H9 (cell line): Measurements from ENCODE around the gene AGBL4. TPM values are rescaled to one million over a fixed set of nuclear protein-coding genes. Genes with fewer than 3 reads are reported as not detected.

ENCODE experiments used
- DNase-seq: peaks from one replicate; pipeline ENCODE4 v3.0.0-alpha.2; 2017
- H2AFZ ChIP-seq: one replicate; pipeline ENCODE4 v1.6.1; 2013; ENCODE audit warnings: mild to moderate bottlenecking, low read length, control low read depth, moderate library complexity
- H2AK5ac ChIP-seq: 2 replicates; pipeline ENCODE4 v1.6.1; 2013; ENCODE audit warnings: low read length, control low read depth, mixed read lengths; ENCODE audit not compliant: insufficient read length
- H2BK120ac ChIP-seq: one replicate; pipeline ENCODE4 v1.6.1; 2013; ENCODE audit warnings: low read depth, mild to moderate bottlenecking, low read length, control low read depth, inconsistent platforms; ENCODE audit not compliant: poor library complexity, severe bottlenecking
- H2BK12ac ChIP-seq: 2 replicates; pipeline ENCODE4 v1.6.1; 2013; ENCODE audit warnings: low read length, control low read depth, mixed read lengths, low read depth; ENCODE audit not compliant: insufficient read length
- H2BK15ac ChIP-seq: 2 replicates; pipeline ENCODE4 v1.6.1; 2013; ENCODE audit warnings: low read depth, low read length, control low read depth
- H2BK20ac ChIP-seq: one replicate; pipeline ENCODE4 v1.6.1; 2013; ENCODE audit warnings: low read depth, mild to moderate bottlenecking, low read length, control low read depth, inconsistent platforms; ENCODE audit not compliant: poor library complexity, severe bottlenecking
- H2BK5ac ChIP-seq: 2 replicates; pipeline ENCODE4 v1.6.1; 2013; ENCODE audit warnings: low read length, control low read depth, mixed read lengths; ENCODE audit not compliant: insufficient read length
- H3K14ac ChIP-seq: 2 replicates; pipeline ENCODE4 v1.6.1; 2013; ENCODE audit warnings: low read length, control low read depth; ENCODE audit not compliant: insufficient read depth
- H3K18ac ChIP-seq: 2 replicates; pipeline ENCODE4 v1.6.1; 2013; ENCODE audit warnings: low read depth, mild to moderate bottlenecking, mixed read lengths, low read length, control low read depth; ENCODE audit not compliant: insufficient read length
- H3K23ac ChIP-seq: 2 replicates; pipeline ENCODE4 v1.6.1; 2013; ENCODE audit warnings: low read length, control low read depth, mixed read lengths, low read depth; ENCODE audit not compliant: insufficient read length
- H3K23me2 ChIP-seq: 2 replicates; pipeline ENCODE4 v1.6.1; 2013; ENCODE audit warnings: low read depth, mild to moderate bottlenecking, mixed read lengths, low read length, control low read depth; ENCODE audit not compliant: insufficient read length, poor library complexity, severe bottlenecking
- H3K27ac ChIP-seq: 2 replicates; pipeline ENCODE4 v1.5.1; 2013; ENCODE audit warnings: low read length, control low read depth, mixed read lengths, low read depth; ENCODE audit not compliant: insufficient read length
- H3K27me3 ChIP-seq: 2 replicates; pipeline ENCODE4 v1.6.1; 2013; ENCODE audit warnings: low read length, control low read depth, inconsistent platforms; ENCODE audit not compliant: insufficient read depth
- H3K4ac ChIP-seq: 2 replicates; pipeline ENCODE4 v1.6.1; 2013; ENCODE audit warnings: low read depth, mild to moderate bottlenecking, control low read depth, inconsistent platforms, low read length, moderate library complexity
- H3K4me1 ChIP-seq: 2 replicates; pipeline ENCODE4 v1.6.1; 2013; ENCODE audit warnings: low read length, control low read depth, inconsistent platforms; ENCODE audit not compliant: insufficient read depth
- H3K4me2 ChIP-seq: 2 replicates; pipeline ENCODE4 v1.6.1; 2013; ENCODE audit warnings: low read length, control low read depth, mixed read lengths; ENCODE audit not compliant: insufficient read length, insufficient read depth
- H3K56ac ChIP-seq: 2 replicates; pipeline ENCODE4 v1.6.1; 2013; ENCODE audit warnings: low read depth, mild to moderate bottlenecking, mixed read lengths, low read length, control low read depth; ENCODE audit not compliant: insufficient read length
- H3K79me1 ChIP-seq: 2 replicates; pipeline ENCODE4 v1.6.1; 2013; ENCODE audit warnings: low read depth, mild to moderate bottlenecking, moderate library complexity, low read length, control low read depth, inconsistent platforms; ENCODE audit not compliant: insufficient read depth, poor library complexity, severe bottlenecking
- H3K79me2 ChIP-seq: 2 replicates; pipeline ENCODE4 v1.6.1; 2013; ENCODE audit warnings: low read length, control low read depth, inconsistent platforms; ENCODE audit not compliant: insufficient read depth
- H3K9ac ChIP-seq: 2 replicates; pipeline ENCODE4 v1.6.1; 2013; ENCODE audit warnings: low read length, control low read depth, mixed read lengths; ENCODE audit not compliant: insufficient read length; ENCODE audit errors: extremely low read depth
- H3K9me3 ChIP-seq: one replicate; pipeline ENCODE4 v1.6.1; 2013; ENCODE audit warnings: low read depth, low read length, inconsistent platforms; ENCODE audit not compliant: control insufficient read depth
- H3T11ph ChIP-seq: one replicate; pipeline ENCODE4 v1.6.1; 2013; ENCODE audit warnings: mild to moderate bottlenecking, low read length, control low read depth, inconsistent platforms
- H4K20me1 ChIP-seq: one replicate; pipeline ENCODE4 v1.6.1; 2013; ENCODE audit not compliant: control insufficient read depth, insufficient read length, insufficient read depth
- H4K5ac ChIP-seq: 2 replicates; pipeline ENCODE4 v1.6.1; 2013; ENCODE audit warnings: low read depth, mild to moderate bottlenecking, mixed read lengths, low read length, control low read depth; ENCODE audit not compliant: insufficient read length
- H4K8ac ChIP-seq: replicated peaks from 2 replicates; pipeline ENCODE4 v1.6.1; 2013; ENCODE audit warnings: low read length, control low read depth, mixed read lengths, low read depth; ENCODE audit not compliant: insufficient read length
- H4K91ac ChIP-seq: 2 replicates; pipeline ENCODE4 v1.6.1; 2013; ENCODE audit warnings: low read depth, mild to moderate bottlenecking, moderate library complexity, mixed read lengths, low read length, control low read depth; ENCODE audit not compliant: insufficient read length
- H3K27ac Mint-ChIP-seq, 3 experiments: 2 replicates in 2 of 3; 3 replicates in 1 of 3; pipeline ENCODE4 v1.8.0; 2020 to 2021; ENCODE audit warnings: mixed read lengths in 3 of 3, mild to moderate bottlenecking in 1 of 3, moderate library complexity in 1 of 3
- H3K27me3 Mint-ChIP-seq: 2 replicates; pipeline ENCODE4 v1.8.0; 2021; ENCODE audit warnings: low read depth, mild to moderate bottlenecking, moderate library complexity, mixed read lengths
- H3K36me3 Mint-ChIP-seq, 3 experiments: 2 replicates in 2 of 3; 3 replicates in 1 of 3; pipeline ENCODE4 v1.8.0; 2020 to 2021; ENCODE audit warnings: low read depth in 3 of 3, mixed read lengths in 3 of 3; ENCODE audit not compliant: insufficient read depth in 1 of 3
- H3K4me1 Mint-ChIP-seq, 2 experiments: 2 replicates each; pipeline ENCODE4 v1.8.0; 2020; ENCODE audit warnings: mixed read lengths in 2 of 2
- H3K4me3 Mint-ChIP-seq, 2 experiments: 2 replicates in 1 of 2; 3 replicates in 1 of 2; pipeline ENCODE4 v1.8.0; 2020 to 2021; ENCODE audit warnings: mild to moderate bottlenecking in 2 of 2, mixed read lengths in 2 of 2, moderate library complexity in 1 of 2
- H3K9me3 Mint-ChIP-seq, 2 experiments: 2 replicates in 1 of 2; 3 replicates in 1 of 2; pipeline ENCODE4 v1.8.0; 2020; ENCODE audit warnings: mild to moderate bottlenecking in 2 of 2, mixed read lengths in 2 of 2, moderate library complexity in 1 of 2
- WGBS: extraction: QIAGEN DNeasy Blood & Tissue Kit; methylation state at CpG from one replicate; pipeline ENCODE4 v1.1.7; 2013; ENCODE audit warnings: missing lambda C conversion rate, low lambda C conversion rate, mixed read lengths; ENCODE audit not compliant: insufficient read length; ENCODE audit errors: extremely low coverage; 5-methylcytosine and 5-hydroxymethylcytosine counted together
- total RNA-seq: library from RNA; stranded (reverse); gene quantifications from 2 replicates; pipeline ENCODE4 v1.2.1, GENCODE V29; 2021
- TF ChIP-seq, protein P1 (sequence below): fragments of 200-600 bp; sonication (generic); conservative IDR thresholded peaks from 3 replicates; pipeline ENCODE4 v1.8.0; 2021; ENCODE audit warnings: antibody characterized with exemption, mild to moderate bottlenecking

AGBL4 gene
- total RNA-seq, 1 experiment from 2014 or later: not detected

- Histone ChIP-seq H3K4me1 (no peaks in the 10 kb centered on the region), H3K79me2 (no peaks in the 10 kb centered on the region), H3K18ac (no peak overlapping the region), H3K27ac (no peak overlapping the region), H2BK15ac (no peak overlapping the region), H3K23ac (no peak overlapping the region), H2BK12ac (no peak overlapping the region), H3K4me2 (no peak overlapping the region), H3K56ac (no peak overlapping the region), H2BK120ac (no peak overlapping the region), H4K8ac (no peak overlapping the region), H2BK20ac (no peak overlapping the region), H3K4ac (no peak overlapping the region), H3K14ac (no peak overlapping the region), H3K23me2 (no peaks in the 10 kb centered on the region), H3K27me3 (no peaks in the 10 kb centered on the region), H4K20me1 (no peaks in the 10 kb centered on the region), H2AK5ac (no peak overlapping the region), H3K79me1 (no peaks in the 10 kb centered on the region), H3K9ac (no peak overlapping the region), H3K9me3 (peaks cover 82% of the 10 kb centered on the region), H3T11ph (no peak overlapping the region), H4K5ac (no peak overlapping the region), H4K91ac (no peak overlapping the region), H2AFZ (no peak overlapping the region), H2BK5ac (no peak overlapping the region)
- no peak overlapping the region for H3K27ac Mint-ChIP-seq
- no peak for DNase-seq
- TF ChIP-seq, protein P1, sequence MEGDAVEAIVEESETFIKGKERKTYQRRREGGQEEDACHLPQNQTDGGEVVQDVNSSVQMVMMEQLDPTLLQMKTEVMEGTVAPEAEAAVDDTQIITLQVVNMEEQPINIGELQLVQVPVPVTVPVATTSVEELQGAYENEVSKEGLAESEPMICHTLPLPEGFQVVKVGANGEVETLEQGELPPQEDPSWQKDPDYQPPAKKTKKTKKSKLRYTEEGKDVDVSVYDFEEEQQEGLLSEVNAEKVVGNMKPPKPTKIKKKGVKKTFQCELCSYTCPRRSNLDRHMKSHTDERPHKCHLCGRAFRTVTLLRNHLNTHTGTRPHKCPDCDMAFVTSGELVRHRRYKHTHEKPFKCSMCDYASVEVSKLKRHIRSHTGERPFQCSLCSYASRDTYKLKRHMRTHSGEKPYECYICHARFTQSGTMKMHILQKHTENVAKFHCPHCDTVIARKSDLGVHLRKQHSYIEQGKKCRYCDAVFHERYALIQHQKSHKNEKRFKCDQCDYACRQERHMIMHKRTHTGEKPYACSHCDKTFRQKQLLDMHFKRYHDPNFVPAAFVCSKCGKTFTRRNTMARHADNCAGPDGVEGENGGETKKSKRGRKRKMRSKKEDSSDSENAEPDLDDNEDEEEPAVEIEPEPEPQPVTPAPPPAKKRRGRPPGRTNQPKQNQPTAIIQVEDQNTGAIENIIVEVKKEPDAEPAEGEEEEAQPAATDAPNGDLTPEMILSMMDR: no peak
- no CpG with 5 or more reads among the region's 1 CpG for WGBS
- H3K4me3 Mint-ChIP-seq: no peak overlapping the region
- peaks cover 89 to 90% of the 10 kb centered on the region in 2 experiments for H3K9me3 Mint-ChIP-seq
- no peaks in the 10 kb centered on the region; the same call in 1 of the 2 replicates for H3K27me3 Mint-ChIP-seq
- no peaks in the 10 kb centered on the region for H3K4me1 Mint-ChIP-seq
- H3K36me3 Mint-ChIP-seq: peaks cover 0 to 20% (median 4%) of the 10 kb centered on the region in 3 experiments; a peak in 5 of 7 replicates
Observed at GRCh38 chr1:49723662-49724061, 300.1 kb downstream of the AGBL4 start.
